ENCODE results near the gene ADAMTS7.
"Not testable (repeated sequence)": the region's sequence is repeated elsewhere in the genome, so short reads cannot be mapped to it uniquely, and the experiment has no call there.

The ADAMTS7 gene

GRCh38 chr15:78782402-78782801, 28.9 kb downstream of the ADAMTS7 start:
- not testable (repeated sequence) for H2BK15ac ChIP-seq (ENCODE audit: low read length); H3K14ac ChIP-seq (ENCODE audit: low read length); H3K4me2 ChIP-seq (ENCODE audit: insufficient read depth, low read length, poor library complexity, severe bottlenecking); H3K27me3 ChIP-seq (ENCODE audit: control insufficient read depth in 3 of 3, insufficient read depth in 3 of 3, low read depth in 1 of 3, low read length in 3 of 3); H2BK12ac ChIP-seq (ENCODE audit: low read length); DNase-seq (ENCODE audit: low spot score); H3K4ac ChIP-seq (ENCODE audit: low read length); H2BK120ac ChIP-seq (ENCODE audit: low read depth, low read length); H3K4me3 ChIP-seq (ENCODE audit: low read length in 2 of 2); H3K27ac ChIP-seq (replicated peaks; ENCODE audit: low read length); H3K9me3 ChIP-seq (replicated peaks in 1 of 2; ENCODE audit: control insufficient read depth in 2 of 2, insufficient read depth in 1 of 2, low read depth in 1 of 2, low read length in 2 of 2); H3K23ac ChIP-seq (ENCODE audit: low read depth, low read length, poor library complexity); H3K4me1 ChIP-seq (ENCODE audit: control insufficient read depth in 2 of 2, insufficient read depth in 1 of 2, low read depth in 1 of 2, low read length in 2 of 2); H3K79me1 ChIP-seq (ENCODE audit: low read depth, low read length); H2BK5ac ChIP-seq (ENCODE audit: low read length); H3K18ac ChIP-seq (ENCODE audit: low read length); H3K9ac ChIP-seq (ENCODE audit: low read depth, low read length, poor library complexity); H4K8ac ChIP-seq (ENCODE audit: low read depth, low read length); H4K91ac ChIP-seq (ENCODE audit: low read depth, low read length, poor library complexity); H2AK5ac ChIP-seq (ENCODE audit: low read depth, low read length); H2AFZ ChIP-seq (ENCODE audit: low read length)
- peaks cover 13 to 32% of the 10 kb centered on the region in 2 donors for H3K36me3 ChIP-seq (replicated peaks in 1 of 2; ENCODE audit: control insufficient read depth in 2 of 2, insufficient read depth in 2 of 2, low read length in 2 of 2)
- no CpG with 5 or more reads among the region's 2 CpGs for WGBS, 2 donors (ENCODE audit: extremely low coverage in 2 of 2, insufficient read length in 2 of 2, insufficient replicate concordance in 1 of 2)

DNA sequence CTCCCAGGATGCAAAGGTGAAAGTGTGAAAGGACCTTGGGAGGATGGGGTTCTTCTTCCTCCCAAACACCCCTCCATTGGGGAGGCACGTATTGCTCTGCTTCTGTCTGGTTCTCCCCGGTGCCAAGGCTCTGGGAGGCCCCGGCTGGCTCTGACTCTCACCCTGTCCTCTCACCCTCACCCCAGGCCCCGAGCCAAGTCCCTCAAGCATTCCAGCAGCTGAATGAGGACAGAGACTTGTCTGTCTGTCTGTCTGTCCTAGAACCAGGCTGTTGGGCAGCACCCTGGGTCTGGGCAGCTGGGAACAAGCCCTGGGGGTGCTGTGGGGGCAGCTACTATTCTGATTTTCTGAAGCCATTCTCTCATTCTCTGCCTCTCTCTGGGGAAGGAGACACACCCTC, 29.9 kb downstream of the ADAMTS7 start:
- not testable (repeated sequence) for H2AFZ ChIP-seq (ENCODE audit: low read length); H3K9ac ChIP-seq (ENCODE audit: low read depth, low read length, poor library complexity); H3K14ac ChIP-seq (ENCODE audit: low read length); H2BK120ac ChIP-seq (ENCODE audit: low read depth, low read length); H3K4me3 ChIP-seq (ENCODE audit: low read length in 2 of 2); H3K4ac ChIP-seq (ENCODE audit: low read length); H3K18ac ChIP-seq (ENCODE audit: low read length); H4K91ac ChIP-seq (ENCODE audit: low read depth, low read length, poor library complexity); H2BK12ac ChIP-seq (ENCODE audit: low read length); H4K8ac ChIP-seq (ENCODE audit: low read depth, low read length); H2AK5ac ChIP-seq (ENCODE audit: low read depth, low read length); H3K27me3 ChIP-seq (ENCODE audit: control insufficient read depth in 3 of 3, insufficient read depth in 3 of 3, low read depth in 1 of 3, low read length in 3 of 3); H2BK15ac ChIP-seq (ENCODE audit: low read length); H2BK5ac ChIP-seq (ENCODE audit: low read length); H3K27ac ChIP-seq (replicated peaks; ENCODE audit: low read length); DNase-seq (ENCODE audit: low spot score); H3K4me2 ChIP-seq (ENCODE audit: insufficient read depth, low read length, poor library complexity, severe bottlenecking); H3K23ac ChIP-seq (ENCODE audit: low read depth, low read length, poor library complexity); H3K9me3 ChIP-seq (replicated peaks in 1 of 2; ENCODE audit: control insufficient read depth in 2 of 2, insufficient read depth in 1 of 2, low read depth in 1 of 2, low read length in 2 of 2); H3K4me1 ChIP-seq (ENCODE audit: control insufficient read depth in 2 of 2, insufficient read depth in 1 of 2, low read depth in 1 of 2, low read length in 2 of 2); H3K79me1 ChIP-seq (ENCODE audit: low read depth, low read length)
- peaks cover 8 to 22% of the 10 kb centered on the region in 2 donors for H3K36me3 ChIP-seq (replicated peaks in 1 of 2; ENCODE audit: control insufficient read depth in 2 of 2, insufficient read depth in 2 of 2, low read length in 2 of 2)
- no CpG with 5 or more reads among the region's 4 CpGs for WGBS, 2 donors (ENCODE audit: extremely low coverage in 2 of 2, insufficient read length in 2 of 2, insufficient replicate concordance in 1 of 2)

- not testable (repeated sequence) for H3K18ac ChIP-seq (ENCODE audit: low read length); H2BK15ac ChIP-seq (ENCODE audit: low read length); DNase-seq (ENCODE audit: low spot score); H3K4me1 ChIP-seq (ENCODE audit: control insufficient read depth in 2 of 2, insufficient read depth in 1 of 2, low read depth in 1 of 2, low read length in 2 of 2); H3K79me1 ChIP-seq (ENCODE audit: low read depth, low read length); H3K4me3 ChIP-seq (ENCODE audit: low read length in 2 of 2); H2AK5ac ChIP-seq (ENCODE audit: low read depth, low read length); H3K23ac ChIP-seq (ENCODE audit: low read depth, low read length, poor library complexity); H3K27me3 ChIP-seq (ENCODE audit: control insufficient read depth in 3 of 3, insufficient read depth in 3 of 3, low read depth in 1 of 3, low read length in 3 of 3); H2AFZ ChIP-seq (ENCODE audit: low read length); H3K9me3 ChIP-seq (replicated peaks in 1 of 2; ENCODE audit: control insufficient read depth in 2 of 2, insufficient read depth in 1 of 2, low read depth in 1 of 2, low read length in 2 of 2); H3K4ac ChIP-seq (ENCODE audit: low read length); H3K27ac ChIP-seq (replicated peaks; ENCODE audit: low read length); H2BK120ac ChIP-seq (ENCODE audit: low read depth, low read length); H4K91ac ChIP-seq (ENCODE audit: low read depth, low read length, poor library complexity); H3K36me3 ChIP-seq (replicated peaks in 1 of 2; ENCODE audit: control insufficient read depth in 2 of 2, insufficient read depth in 2 of 2, low read length in 2 of 2); H3K14ac ChIP-seq (ENCODE audit: low read length); H3K4me2 ChIP-seq (ENCODE audit: insufficient read depth, low read length, poor library complexity, severe bottlenecking); H4K8ac ChIP-seq (ENCODE audit: low read depth, low read length); H3K9ac ChIP-seq (ENCODE audit: low read depth, low read length, poor library complexity); H2BK12ac ChIP-seq (ENCODE audit: low read length); H2BK5ac ChIP-seq (ENCODE audit: low read length)
- WGBS, 2 donors (ENCODE audit: extremely low coverage in 2 of 2, insufficient read length in 2 of 2, insufficient replicate concordance in 1 of 2): no CpG with 5 or more reads among the region's 9 CpGs
These were observed 31.3 kb downstream of the ADAMTS7 start for GRCh38 chr15:78779975-78780374.

- H3K9ac ChIP-seq (ENCODE audit: low read depth, low read length, poor library complexity); H4K8ac ChIP-seq (ENCODE audit: low read depth, low read length); H2BK12ac ChIP-seq (ENCODE audit: low read length); H3K4me2 ChIP-seq (ENCODE audit: insufficient read depth, low read length, poor library complexity, severe bottlenecking); H2AFZ ChIP-seq (ENCODE audit: low read length); H3K4ac ChIP-seq (ENCODE audit: low read length); H3K4me3 ChIP-seq (ENCODE audit: low read length in 2 of 2); H3K4me1 ChIP-seq (ENCODE audit: control insufficient read depth in 2 of 2, insufficient read depth in 1 of 2, low read depth in 1 of 2, low read length in 2 of 2); DNase-seq (ENCODE audit: low spot score); H3K79me1 ChIP-seq (ENCODE audit: low read depth, low read length); H3K14ac ChIP-seq (ENCODE audit: low read length); H2AK5ac ChIP-seq (ENCODE audit: low read depth, low read length); H2BK120ac ChIP-seq (ENCODE audit: low read depth, low read length); H2BK15ac ChIP-seq (ENCODE audit: low read length); H3K27me3 ChIP-seq (ENCODE audit: control insufficient read depth in 3 of 3, insufficient read depth in 3 of 3, low read depth in 1 of 3, low read length in 3 of 3); H2BK5ac ChIP-seq (ENCODE audit: low read length); H3K36me3 ChIP-seq (replicated peaks in 1 of 2; ENCODE audit: control insufficient read depth in 2 of 2, insufficient read depth in 2 of 2, low read length in 2 of 2); H3K27ac ChIP-seq (replicated peaks; ENCODE audit: low read length); H3K23ac ChIP-seq (ENCODE audit: low read depth, low read length, poor library complexity); H3K18ac ChIP-seq (ENCODE audit: low read length); H4K91ac ChIP-seq (ENCODE audit: low read depth, low read length, poor library complexity); H3K9me3 ChIP-seq (replicated peaks in 1 of 2; ENCODE audit: control insufficient read depth in 2 of 2, insufficient read depth in 1 of 2, low read depth in 1 of 2, low read length in 2 of 2): not testable (repeated sequence)
- WGBS, 2 donors (ENCODE audit: extremely low coverage in 2 of 2, insufficient read length in 2 of 2, insufficient replicate concordance in 1 of 2): no CpG with 5 or more reads among the region's 11 CpGs
These were observed 32.0 kb downstream of the ADAMTS7 start for GRCh38 chr15:78779176-78779785.
